HepG2 (cell line): ENCODE results near the gene AHCTF1.

ENCODE experiments used
- ATF6 ChIP-seq: sonication (generic); formaldehyde crosslinking; conservative IDR thresholded peaks from 2 replicates; pipeline ENCODE4 v1.4.0; 2020; ENCODE audit warnings: missing genetic modification reagents
- CHCHD3 ChIP-seq: sonication (generic); formaldehyde crosslinking; IDR thresholded peaks from 2 replicates; pipeline ENCODE4 v1.8.0; 2022; ENCODE audit warnings: mild to moderate bottlenecking, missing genetic modification reagents, moderate library complexity
- CREM ChIP-seq, 2 experiments: sonication (generic) in 1 of 2; formaldehyde crosslinking in 1 of 2; IDR thresholded peaks; 2 replicates each; pipeline versions ENCODE4 v1.4.0 to v1.6.1; 2016 to 2020; ENCODE audit warnings: antibody characterized with exemption in 1 of 2, mild to moderate bottlenecking in 1 of 2, missing genetic modification reagents in 1 of 2
- CTCF ChIP-seq: sonication (generic); formaldehyde crosslinking; IDR thresholded peaks from 2 replicates; pipeline ENCODE4 v1.5.0; 2020; ENCODE audit warnings: mild to moderate bottlenecking, missing genetic modification reagents, moderate library complexity
- ETV5 ChIP-seq: IDR thresholded peaks from 2 replicates; pipeline ENCODE4 v1.6.1; 2018; ENCODE audit warnings: missing biosample characterization, missing genetic modification reagents, inconsistent platforms, borderline replicate concordance
- MTA3 ChIP-seq: sonication (generic); formaldehyde crosslinking; IDR thresholded peaks from 2 replicates; pipeline ENCODE4 v1.4.0; 2020; ENCODE audit warnings: missing genetic modification reagents
- ZBTB7A ChIP-seq: sonication (generic); formaldehyde crosslinking; IDR thresholded peaks from 2 replicates; pipeline ENCODE4 v1.8.0; 2022; ENCODE audit warnings: mild to moderate bottlenecking, missing genetic modification reagents
- ZNF282 ChIP-seq: fragments of 450-650 bp; IDR thresholded peaks from 2 replicates; pipeline ENCODE4 v1.6.1; 2018; ENCODE audit not compliant: partially characterized antibody

GRCh38 chr1:246792603-246793002 lies 139.1 kb downstream of the AHCTF1 start:
- no peak for TF ChIP-seq CHCHD3 (CRISPR knock-in tag)
- no peak for TF ChIP-seq ETV5 (CRISPR knock-in tag)
- no peak for TF ChIP-seq CREM (IDR thresholded peaks at IDR 0.05)
- TF ChIP-seq CREM (CRISPR knock-in tag; IDR thresholded peaks at IDR 0.05), result no peak
- no peak for TF ChIP-seq MTA3 (CRISPR knock-in tag)
- no peak for TF ChIP-seq CTCF
- TF ChIP-seq ZBTB7A (CRISPR knock-in tag), result no peak
- no peak for TF ChIP-seq ATF6 (CRISPR knock-in tag)
- TF ChIP-seq ZNF282, result no peak
